GM12878 (cell line): ENCODE data around the gene LHFPL2.

Experiments used
- GABPA ChIP-seq: IDR thresholded peaks from 2 replicates; pipeline ENCODE4 v1.6.1; 2014; ENCODE audit warnings: antibody characterized with exemption, low read depth, mild to moderate bottlenecking, inconsistent platforms
- RELA ChIP-seq: fragments of 450-650 bp; IDR thresholded peaks from 2 replicates; pipeline ENCODE4 v1.8.0; 2014; ENCODE audit warnings: borderline replicate concordance; ENCODE audit not compliant: partially characterized antibody
- REST ChIP-seq: IDR thresholded peaks from 2 replicates; pipeline ENCODE4 v1.6.1; 2012; ENCODE audit warnings: mild to moderate bottlenecking, low read depth, low read length
- SMC3 ChIP-seq: IDR thresholded peaks from 2 replicates; pipeline ENCODE4 v1.6.1; 2011; ENCODE audit warnings: low read length, improper control_type of control experiment, borderline replicate concordance
- SPI1 ChIP-seq: IDR thresholded peaks from 2 replicates; pipeline ENCODE4 v1.6.1; 2011; ENCODE audit warnings: low read depth, mild to moderate bottlenecking, low read length, moderate library complexity, borderline replicate concordance; ENCODE audit not compliant: insufficient read depth
- YY1 ChIP-seq: IDR thresholded peaks from 2 replicates; pipeline ENCODE4 v1.6.1; 2011; ENCODE audit warnings: low read depth, mild to moderate bottlenecking, low read length

GRCh38 chr5:78534905-78535200 lies 113.7 kb downstream of the LHFPL2 start:
- TF ChIP-seq SPI1 (no peak), GABPA (no peak), RELA (no peak), REST (no peak), SMC3 (no peak), YY1 (no peak)
